ENCODE measurements around the gene OR1I1.

Gene OR1I1

GRCh38 chr19:15038294-15038693 lies 43.7 kb upstream of the OR1I1 start:
- Histone ChIP-seq H3K79me2 (ENCODE audit: insufficient read depth, low read length) (no peaks in the 10 kb centered on the region), H3K9ac (ENCODE audit: low read depth, low read length) (no peak overlapping the region), H3K27me3 (ENCODE audit: insufficient read depth, low read length, poor library complexity) (peaks cover 14% of the 10 kb centered on the region), H3K36me3 (ENCODE audit: insufficient read depth, low read length) (no peaks in the 10 kb centered on the region), H3K9me3 (ENCODE audit: insufficient read depth, low read length, severe bottlenecking) (no peaks in the 10 kb centered on the region), H3K4me3 (ENCODE audit: low read depth in 1 of 2, low read length in 2 of 2) (no peak overlapping the region), H3K4me1 (ENCODE audit: insufficient read depth, low read length) (no peaks in the 10 kb centered on the region), H2AFZ (ENCODE audit: low read depth, low read length) (no peak overlapping the region), H3K27ac (ENCODE audit: low read length) (no peak overlapping the region), H4K20me1 (ENCODE audit: insufficient read depth, low read length) (no peaks in the 10 kb centered on the region), H3K4me2 (ENCODE audit: insufficient read depth, low read length) (no peak overlapping the region)
- DNase-seq (no peak), ATAC-seq (ENCODE audit: insufficient read depth, low read depth) (no peak)
- TF ChIP-seq CTCF (IDR thresholded peaks at IDR 0.05; ENCODE audit: borderline replicate concordance, extremely low read depth, low read length, poor library complexity, severe bottlenecking) (no peak), EZH2 (IDR thresholded peaks at IDR 0.05; ENCODE audit: borderline replicate concordance, low read depth, low read length, severe bottlenecking) (no peak)

DNA sequence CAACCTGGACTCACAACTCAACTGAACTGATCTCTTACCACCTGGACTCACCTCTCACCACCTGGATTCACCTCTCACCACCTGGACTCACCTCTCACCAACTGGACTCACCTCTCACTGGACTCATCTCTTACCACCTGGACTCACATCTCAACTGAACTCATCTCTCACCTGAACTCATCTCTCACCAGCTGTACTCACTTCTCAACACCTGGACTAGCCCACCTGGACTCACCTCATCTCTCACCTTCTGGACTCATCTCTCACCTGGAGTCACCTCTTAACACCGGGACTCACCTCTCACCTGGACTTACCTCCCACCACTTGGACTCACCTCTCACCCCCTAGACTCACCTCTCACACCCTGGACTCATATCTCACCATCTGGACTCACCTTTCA lies 40.0 kb upstream of the OR1I1 start:
- H2AFZ ChIP-seq (ENCODE audit: low read depth, low read length), result no peak overlapping the region
- H3K27me3 ChIP-seq (ENCODE audit: insufficient read depth, low read length, poor library complexity), result peaks cover 10% of the 10 kb centered on the region
- H3K4me3 ChIP-seq (ENCODE audit: low read depth in 1 of 2, low read length in 2 of 2), result no peak overlapping the region
- ATAC-seq (ENCODE audit: insufficient read depth, low read depth) (no peak), DNase-seq (no peak)
- no peaks in the 10 kb centered on the region for H3K36me3 ChIP-seq (ENCODE audit: insufficient read depth, low read length)
- no peak overlapping the region for H3K4me2 ChIP-seq (ENCODE audit: insufficient read depth, low read length)
- H3K9me3 ChIP-seq (ENCODE audit: insufficient read depth, low read length, severe bottlenecking), result no peaks in the 10 kb centered on the region
- H3K9ac ChIP-seq (ENCODE audit: low read depth, low read length), result no peak overlapping the region
- H4K20me1 ChIP-seq (ENCODE audit: insufficient read depth, low read length), result no peaks in the 10 kb centered on the region
- TF ChIP-seq EZH2 (IDR thresholded peaks at IDR 0.05; ENCODE audit: borderline replicate concordance, low read depth, low read length, severe bottlenecking), result no peak
- TF ChIP-seq CTCF (IDR thresholded peaks at IDR 0.05; ENCODE audit: borderline replicate concordance, extremely low read depth, low read length, poor library complexity, severe bottlenecking), result no peak
- H3K4me1 ChIP-seq (ENCODE audit: insufficient read depth, low read length), result no peaks in the 10 kb centered on the region
- no peaks in the 10 kb centered on the region for H3K79me2 ChIP-seq (ENCODE audit: insufficient read depth, low read length)
- no peak overlapping the region for H3K27ac ChIP-seq (ENCODE audit: low read length)

- Histone ChIP-seq H4K20me1 (ENCODE audit: insufficient read depth, low read length) (no peaks in the 10 kb centered on the region), H3K4me3 (ENCODE audit: low read depth in 1 of 2, low read length in 2 of 2) (no peak overlapping the region), H3K36me3 (ENCODE audit: insufficient read depth, low read length) (no peaks in the 10 kb centered on the region), H3K9ac (ENCODE audit: low read depth, low read length) (no peak overlapping the region), H3K27me3 (ENCODE audit: insufficient read depth, low read length, poor library complexity) (peaks cover 5% of the 10 kb centered on the region), H3K4me2 (ENCODE audit: insufficient read depth, low read length) (no peak overlapping the region), H3K9me3 (ENCODE audit: insufficient read depth, low read length, severe bottlenecking) (no peaks in the 10 kb centered on the region), H2AFZ (ENCODE audit: low read depth, low read length) (no peak overlapping the region), H3K4me1 (ENCODE audit: insufficient read depth, low read length) (no peaks in the 10 kb centered on the region), H3K27ac (ENCODE audit: low read length) (no peak overlapping the region), H3K79me2 (ENCODE audit: insufficient read depth, low read length) (no peaks in the 10 kb centered on the region)
- no peak for ATAC-seq (ENCODE audit: insufficient read depth, low read depth)
- no peak for TF ChIP-seq CTCF (IDR thresholded peaks at IDR 0.05; ENCODE audit: borderline replicate concordance, extremely low read depth, low read length, poor library complexity, severe bottlenecking)
- DNase-seq, result no peak
These were observed 39.2 kb upstream of the OR1I1 start for GRCh38 chr19:15042826-15043225.

DNA sequence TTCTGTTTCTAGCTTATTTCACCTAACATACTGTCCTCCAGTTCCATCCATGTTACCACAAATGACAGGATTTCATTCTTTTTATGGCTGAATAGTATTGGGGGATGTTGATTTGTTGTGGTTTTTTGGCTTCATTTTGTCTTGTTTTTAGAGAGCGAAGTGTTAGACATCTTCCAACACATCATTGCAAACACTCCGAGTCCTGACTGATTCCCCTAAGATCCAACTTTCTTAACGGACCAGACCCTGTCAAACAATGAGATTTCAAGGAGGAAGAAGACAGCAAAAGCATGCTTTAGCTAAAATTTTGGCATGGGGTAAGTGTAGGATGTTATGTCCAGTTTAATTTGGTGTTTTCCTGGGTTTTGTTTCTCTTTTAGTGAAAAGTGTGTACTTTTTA lies 36.5 kb upstream of the OR1I1 start:
- no peaks in the 10 kb centered on the region for H3K79me2 ChIP-seq (ENCODE audit: insufficient read depth, low read length)
- no peaks in the 10 kb centered on the region for H4K20me1 ChIP-seq (ENCODE audit: insufficient read depth, low read length)
- no peaks in the 10 kb centered on the region for H3K27me3 ChIP-seq (ENCODE audit: insufficient read depth, low read length, poor library complexity)
- H3K9me3 ChIP-seq (ENCODE audit: insufficient read depth, low read length, severe bottlenecking), result no peaks in the 10 kb centered on the region
- H3K36me3 ChIP-seq (ENCODE audit: insufficient read depth, low read length), result no peaks in the 10 kb centered on the region
- H3K4me3 ChIP-seq (ENCODE audit: low read depth in 1 of 2, low read length in 2 of 2), result no peak overlapping the region
- TF ChIP-seq CTCF (IDR thresholded peaks at IDR 0.05; ENCODE audit: borderline replicate concordance, extremely low read depth, low read length, poor library complexity, severe bottlenecking) (no peak), EZH2 (IDR thresholded peaks at IDR 0.05; ENCODE audit: borderline replicate concordance, low read depth, low read length, severe bottlenecking) (no peak)
- DNase-seq (no peak), ATAC-seq (ENCODE audit: insufficient read depth, low read depth) (no peak)
- H3K27ac ChIP-seq (ENCODE audit: low read length), result no peak overlapping the region
- no peak overlapping the region for H2AFZ ChIP-seq (ENCODE audit: low read depth, low read length)
- no peak overlapping the region for H3K9ac ChIP-seq (ENCODE audit: low read depth, low read length)
- no peaks in the 10 kb centered on the region for H3K4me1 ChIP-seq (ENCODE audit: insufficient read depth, low read length)
- H3K4me2 ChIP-seq (ENCODE audit: insufficient read depth, low read length), result no peak overlapping the region
